K562 (cell line): ENCODE data around the gene UBASH3A. TPM values are rescaled to one million over a fixed set of nuclear protein-coding genes. Genes with fewer than 3 reads are reported as not detected.
A peak's percentile ranks its signal among the peaks of the same experiment; 100 is the strongest.

Source experiments
- MGA ChIP-seq: fragments of 450-650 bp; IDR thresholded peaks from 2 replicates; pipeline ENCODE4 v1.6.1; 2016; ENCODE audit warnings: mild to moderate bottlenecking, moderate library complexity
- polyA plus RNA-seq, 8 experiments: library from polyadenylated mRNA; depleted of rRNA in 4 of 8; stranded (reverse) in 5 of 8; unstranded in 3 of 8; fragments of >200 nt; fragmentation: Nextera tagmentation in 2 of 8; fragmentation: Illumina TruSeq in 1 of 8; extraction: Ambion mirVana in 2 of 8; extraction: Trizol in 1 of 8; gene quantifications; 2 replicates each; pipeline versions ENCODE4 v1.2.1 to v1.2.3, GENCODE V29; 2011 to 2014; ENCODE audit warnings: inconsistent platforms in 1 of 8, missing spikeins in 1 of 8
- total RNA-seq, 7 experiments: library from RNA; depleted of rRNA in 6 of 7; stranded (reverse); fragments of >200 nt in 6 of 7; fragmentation: Illumina TruSeq in 2 of 7; extraction: Trizol in 2 of 7; gene quantifications; 2 replicates each; pipeline versions ENCODE4 v1.2.1 to v1.2.3, GENCODE V29; 2011 to 2021; ENCODE audit warnings: low replicate concordance in 1 of 7

Gene UBASH3A
- total and polyA plus RNA-seq, 9 of the 15 experiments (the other 6 are each of a cell fraction or from before 2014, with no cell fraction given): 0.23 to 1.8 (median 1.1) TPM

- peak; percentile 66 for TF ChIP-seq MGA
Observed at GRCh38 chr21:42459546-42460215, 56.0 kb downstream of the UBASH3A start (continued).
